Activated T-helper 1 cell treated with anti-CD3 and anti-CD28 coated beads, Interleukin-12 subunit alpha, Interleukin-12 subunit beta, Interleukin-2, Interleukin-4 antibody, amounts not matched to agents 30 ng/mL and 10 ng/mL and 1 ng/mL, durations not matched to agents 14 hours and 24 hours and 36 hours (primary cell): ENCODE data around the gene KCNK2. TPM values are rescaled to one million over a fixed set of nuclear protein-coding genes. Genes with fewer than 3 reads are reported as not detected.

ENCODE experiments used
- DNase-seq: peaks from one replicate; pipeline ENCODE4 v3.0.0; 2021; ENCODE audit warnings: low spot score
- H3K27ac Mint-ChIP-seq: one replicate; pipeline ENCODE4 v1.8.0; 2021; ENCODE audit warnings: mild to moderate bottlenecking, mixed read lengths
- H3K27me3 Mint-ChIP-seq: one replicate; pipeline ENCODE4 v1.8.0; 2022; ENCODE audit warnings: mild to moderate bottlenecking, moderate library complexity, mixed read lengths; ENCODE audit not compliant: insufficient read depth
- H3K36me3 Mint-ChIP-seq: one replicate; pipeline ENCODE4 v1.8.0; 2021; ENCODE audit warnings: low read depth, mixed read lengths
- H3K4me1 Mint-ChIP-seq: one replicate; pipeline ENCODE4 v1.8.0; 2021; ENCODE audit warnings: low read depth, mixed read lengths
- H3K4me3 Mint-ChIP-seq: one replicate; pipeline ENCODE4 v1.8.0; 2021; ENCODE audit warnings: mild to moderate bottlenecking, moderate library complexity, mixed read lengths
- H3K9me3 Mint-ChIP-seq: one replicate; pipeline ENCODE4 v1.8.0; 2021; ENCODE audit warnings: mixed read lengths
- intact Hi-C: fragments of 100-400 bp; cut with micrococcal nuclease; formaldehyde crosslinking; loops from one replicate; pipeline ENCODE4 v1.15.1; 2024
- total RNA-seq: library from RNA; stranded (reverse); gene quantifications from 2 replicates; pipeline ENCODE4 v1.2.3, GENCODE V29; 2022

Gene KCNK2, protein sequence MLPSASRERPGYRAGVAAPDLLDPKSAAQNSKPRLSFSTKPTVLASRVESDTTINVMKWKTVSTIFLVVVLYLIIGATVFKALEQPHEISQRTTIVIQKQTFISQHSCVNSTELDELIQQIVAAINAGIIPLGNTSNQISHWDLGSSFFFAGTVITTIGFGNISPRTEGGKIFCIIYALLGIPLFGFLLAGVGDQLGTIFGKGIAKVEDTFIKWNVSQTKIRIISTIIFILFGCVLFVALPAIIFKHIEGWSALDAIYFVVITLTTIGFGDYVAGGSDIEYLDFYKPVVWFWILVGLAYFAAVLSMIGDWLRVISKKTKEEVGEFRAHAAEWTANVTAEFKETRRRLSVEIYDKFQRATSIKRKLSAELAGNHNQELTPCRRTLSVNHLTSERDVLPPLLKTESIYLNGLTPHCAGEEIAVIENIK
- not detected in 2 replicates for total RNA-seq

DNA sequence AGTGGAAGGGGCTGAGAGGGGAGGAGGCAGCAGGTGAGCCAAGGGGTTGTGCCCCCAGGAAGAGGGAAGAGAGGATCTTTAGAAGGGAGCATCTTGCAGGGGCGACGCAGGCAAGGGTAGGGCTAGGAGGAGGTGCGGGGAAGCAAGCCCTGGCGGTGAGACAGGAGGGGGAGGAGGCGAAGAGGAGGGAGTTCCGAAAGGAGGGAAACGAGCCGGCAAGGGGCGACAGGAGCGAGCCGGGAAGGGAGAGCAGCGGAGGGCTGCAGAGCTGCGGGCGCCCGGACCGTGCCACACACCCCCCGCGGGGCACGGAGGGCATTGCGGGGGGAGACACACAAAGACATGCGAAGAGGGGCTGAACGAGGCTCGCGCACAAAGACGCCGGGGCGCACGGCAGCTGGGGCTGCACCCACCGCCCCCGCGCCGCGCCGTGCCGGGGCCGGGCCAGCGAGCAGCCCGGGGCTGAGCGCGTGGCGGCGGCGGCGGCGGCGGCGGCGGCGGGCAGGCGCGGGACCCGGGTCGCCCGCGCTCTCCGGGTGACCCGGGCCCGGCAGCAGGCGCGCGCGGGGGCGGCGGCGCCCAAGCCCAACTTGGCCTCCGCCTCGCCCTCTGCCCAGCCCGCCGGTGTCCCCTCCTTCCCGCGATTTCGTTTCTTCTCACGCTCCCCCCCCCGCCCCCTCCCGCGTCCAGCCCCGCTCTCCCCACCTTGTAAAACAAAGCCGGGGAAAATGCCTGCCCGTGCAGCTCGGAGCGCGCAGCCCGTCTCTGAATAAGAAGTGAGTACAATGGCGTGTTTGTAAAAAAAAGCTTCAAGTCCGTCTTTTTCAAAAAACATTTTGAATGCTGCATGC lies at the start of gene KCNK2:
TSS of gene KCNK2 (plus strand) at position 206 of the 851 bp plus-strand sequence. CDS start 649 bp downstream, outside the sequence.
- DNase-seq, result no peak
- Mint-ChIP-seq H3K9me3 (no peaks in the 10 kb centered on the region), H3K27ac (no peak within 1 kb of the TSS), H3K36me3 (no peaks in the 10 kb centered on the region), H3K4me3 (peak within 1 kb of the TSS; percentile 46), H3K27me3 (peaks cover 56% of the 10 kb centered on the region), H3K4me1 (no peaks in the 10 kb centered on the region)
- intact Hi-C loops, result no loop called here

DNA sequence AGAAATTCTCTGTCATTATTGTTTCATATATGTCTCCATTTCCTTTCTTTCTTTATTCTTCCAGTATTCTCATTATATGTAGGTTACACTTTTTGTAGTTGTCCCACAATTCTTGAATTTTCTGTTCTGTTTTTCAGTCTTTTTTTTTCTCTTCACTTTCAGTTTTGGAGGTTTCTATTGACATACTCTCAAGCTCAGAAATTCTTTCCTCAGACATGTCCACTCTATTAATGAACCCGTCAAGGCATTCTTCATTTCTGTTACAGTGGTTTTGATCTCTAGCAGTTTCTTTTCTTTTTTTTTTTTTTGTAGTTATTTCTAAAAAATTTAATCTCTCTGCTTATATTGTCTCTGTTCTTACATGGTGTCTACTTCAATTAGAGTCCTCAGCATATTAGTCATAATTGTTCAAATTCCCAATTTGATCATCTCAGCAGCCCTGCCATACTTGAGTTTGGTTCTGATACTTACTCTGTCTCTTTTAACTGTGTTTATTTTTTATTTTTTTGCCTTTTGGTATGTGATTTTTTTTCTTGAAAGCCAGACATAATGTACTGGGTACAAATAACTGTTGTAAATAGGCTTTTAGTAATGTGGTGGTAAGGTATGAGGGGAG lies 49.5 kb upstream of the KCNK2 start:
- Mint-ChIP-seq H3K9me3 (no peaks in the 10 kb centered on the region), H3K36me3 (no peaks in the 10 kb centered on the region), H3K27ac (no peak overlapping the region), H3K27me3 (no peaks in the 10 kb centered on the region), H3K4me1 (no peaks in the 10 kb centered on the region), H3K4me3 (no peak overlapping the region)
- no peak for DNase-seq
- intact Hi-C loops, result no loop called here

DNA sequence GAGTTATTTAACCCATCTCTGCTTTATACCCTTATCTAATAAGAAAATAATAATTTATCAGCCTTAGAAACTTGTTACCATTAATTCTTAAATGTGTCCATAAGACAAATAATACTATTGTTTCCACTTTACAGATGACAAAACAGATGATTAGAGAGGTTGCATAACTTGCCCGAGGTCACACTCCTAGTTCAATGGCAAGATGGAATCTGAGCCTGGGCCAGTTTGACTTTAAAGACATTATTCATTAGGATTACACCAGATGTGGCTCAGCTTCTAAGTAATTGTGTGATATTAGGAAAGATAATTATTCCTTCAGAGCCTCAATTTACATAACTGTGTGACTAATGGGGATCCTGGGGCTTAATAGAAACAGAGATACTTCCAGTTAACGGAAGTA lies 42.3 kb upstream of the KCNK2 start:
- no peaks in the 10 kb centered on the region for H3K27me3 Mint-ChIP-seq
- intact Hi-C loops, result no loop called here
- no peaks in the 10 kb centered on the region for H3K36me3 Mint-ChIP-seq
- H3K4me3 Mint-ChIP-seq, result no peak overlapping the region
- no peaks in the 10 kb centered on the region for H3K4me1 Mint-ChIP-seq
- no peaks in the 10 kb centered on the region for H3K9me3 Mint-ChIP-seq
- DNase-seq, result no peak
- H3K27ac Mint-ChIP-seq, result no peak overlapping the region

DNA sequence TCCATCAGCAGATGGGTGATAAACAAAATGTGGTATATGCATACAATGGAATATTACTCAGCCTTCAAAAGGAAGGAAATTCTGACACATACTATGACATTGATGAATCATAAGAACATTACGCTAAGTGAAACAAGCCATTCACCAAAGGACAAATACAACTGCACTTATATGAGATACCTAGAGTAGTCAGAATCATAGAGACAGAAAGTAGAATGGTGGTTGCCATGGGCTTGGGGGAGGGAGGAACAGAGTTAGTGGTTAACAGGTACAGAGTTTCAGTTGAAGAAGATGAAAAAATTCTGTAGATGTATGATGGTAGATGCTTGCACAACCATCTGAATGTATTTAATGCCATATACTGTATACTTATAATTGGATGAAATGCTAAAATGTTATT lies 39.1 kb upstream of the KCNK2 start:
- Mint-ChIP-seq H3K27ac (no peak overlapping the region), H3K9me3 (no peaks in the 10 kb centered on the region), H3K27me3 (no peaks in the 10 kb centered on the region), H3K4me3 (no peak overlapping the region), H3K4me1 (no peaks in the 10 kb centered on the region), H3K36me3 (no peaks in the 10 kb centered on the region)
- intact Hi-C loops, result no loop called here
- DNase-seq, result no peak

DNA sequence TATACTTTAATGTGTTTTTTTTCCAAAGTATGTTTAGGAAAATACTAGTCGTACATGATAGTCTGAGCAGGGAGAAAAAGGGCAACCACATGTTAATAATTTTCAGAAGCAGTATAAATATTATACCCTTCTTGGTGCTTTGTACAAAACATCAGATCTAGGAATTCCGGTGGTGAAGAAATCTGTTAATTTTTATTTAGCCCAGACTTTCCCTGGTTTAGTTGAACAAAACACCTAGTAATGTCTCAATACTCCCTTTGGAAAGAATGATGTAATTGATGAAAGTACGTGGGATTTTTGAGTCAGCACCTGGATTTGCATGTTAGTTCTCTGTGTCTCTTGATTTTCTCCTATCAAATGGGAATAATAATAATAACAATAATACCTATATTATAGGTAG lies 38.4 kb upstream of the KCNK2 start:
- Mint-ChIP-seq H3K4me1 (no peaks in the 10 kb centered on the region), H3K9me3 (no peaks in the 10 kb centered on the region), H3K27me3 (peaks cover 2% of the 10 kb centered on the region), H3K4me3 (no peak overlapping the region), H3K27ac (no peak overlapping the region), H3K36me3 (no peaks in the 10 kb centered on the region)
- intact Hi-C loops, result no loop called here
- DNase-seq, result no peak

DNA sequence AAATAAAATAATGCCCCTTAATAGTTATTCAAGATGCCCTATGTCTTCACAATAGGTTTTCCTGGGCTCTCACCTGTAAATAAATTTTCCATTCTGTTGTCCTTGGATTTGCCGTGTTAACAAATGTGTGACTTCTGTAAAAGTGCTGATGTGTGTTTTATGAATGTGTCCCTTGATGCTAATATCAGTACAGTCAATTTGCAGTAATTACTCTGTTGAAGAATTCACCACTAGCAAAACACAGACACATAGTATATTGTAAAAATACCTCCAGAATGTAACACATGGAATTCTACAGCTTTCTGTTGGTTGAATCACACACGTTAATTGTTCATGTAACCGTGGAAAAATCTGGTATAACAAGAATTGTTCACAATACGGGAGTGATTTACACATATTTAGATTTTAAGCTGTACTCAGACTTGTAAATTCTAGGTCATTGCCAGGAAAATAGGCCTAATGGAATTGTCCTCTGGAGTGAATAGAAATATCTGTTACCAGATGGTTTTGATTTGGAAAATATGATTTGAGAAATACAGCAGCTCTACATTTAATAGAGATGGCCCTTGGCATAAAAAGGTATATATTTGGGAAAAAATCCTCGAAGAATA lies 36.7 kb upstream of the KCNK2 start:
- H3K4me1 Mint-ChIP-seq, result no peaks in the 10 kb centered on the region
- H3K36me3 Mint-ChIP-seq, result no peaks in the 10 kb centered on the region
- H3K9me3 Mint-ChIP-seq, result no peaks in the 10 kb centered on the region
- no peak overlapping the region for H3K4me3 Mint-ChIP-seq
- intact Hi-C loops, result no loop called here
- H3K27me3 Mint-ChIP-seq, result peaks cover 2% of the 10 kb centered on the region
- no peak overlapping the region for H3K27ac Mint-ChIP-seq
- no peak for DNase-seq

DNA sequence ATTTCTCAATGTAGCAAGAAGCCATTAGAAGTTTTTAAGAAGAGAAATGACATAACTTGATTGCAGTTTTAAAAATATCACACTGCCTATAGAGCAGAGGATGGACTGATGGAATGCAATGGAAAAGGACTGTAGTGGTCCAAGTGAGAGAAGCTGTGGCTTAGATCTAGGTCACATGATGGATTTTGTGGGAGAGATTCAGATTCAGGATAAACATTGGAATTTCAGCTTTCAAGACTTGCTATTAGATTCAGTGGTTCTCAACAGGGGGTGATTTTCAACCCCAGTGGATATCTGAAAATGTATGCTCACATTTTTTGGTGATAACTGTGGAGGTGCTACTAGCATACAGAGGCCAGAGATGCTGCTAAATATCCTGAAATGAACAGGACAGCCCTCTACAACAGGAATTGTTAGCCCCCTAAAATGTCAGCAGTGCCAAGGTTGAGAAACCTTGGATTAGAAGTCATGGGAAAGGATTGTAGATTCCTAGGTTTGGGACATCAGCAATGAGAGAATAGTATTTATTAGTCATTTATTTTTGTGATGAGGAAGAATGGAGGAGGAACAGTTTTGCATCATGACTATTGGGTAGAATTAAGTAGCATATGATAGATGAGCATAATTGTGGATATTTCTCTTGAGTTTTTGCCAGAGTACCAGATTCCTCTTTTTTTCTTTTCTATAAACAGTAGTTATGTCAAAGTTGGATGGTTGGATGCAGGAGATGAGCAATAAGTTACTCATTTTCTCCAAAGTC lies 30.1 kb upstream of the KCNK2 start:
- Mint-ChIP-seq H3K27me3 (peaks cover 2% of the 10 kb centered on the region), H3K27ac (no peak overlapping the region), H3K9me3 (no peaks in the 10 kb centered on the region), H3K36me3 (no peaks in the 10 kb centered on the region), H3K4me3 (no peak overlapping the region), H3K4me1 (no peaks in the 10 kb centered on the region)
- DNase-seq, result no peak
- intact Hi-C loops, result no loop called here

DNA sequence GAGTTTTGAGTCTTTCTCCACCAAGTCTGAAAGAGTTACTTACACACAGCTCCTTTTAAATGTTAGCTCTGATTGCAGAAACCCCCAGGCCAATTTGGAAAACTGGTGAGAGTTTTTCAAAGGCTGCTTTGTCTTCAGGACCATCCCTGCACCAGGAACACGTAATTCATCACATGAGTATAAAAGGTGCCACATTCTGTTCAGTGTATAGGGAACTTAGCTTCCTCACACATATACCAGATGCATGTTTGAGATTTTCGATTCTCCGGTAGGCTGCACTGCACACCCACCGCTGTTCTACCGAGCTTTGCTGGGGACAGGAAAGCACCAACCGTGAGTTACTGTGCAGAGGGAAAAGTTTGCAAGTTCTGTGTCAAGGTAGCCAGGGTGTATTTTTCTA lies 28.3 kb upstream of the KCNK2 start:
- DNase-seq, result no peak
- Mint-ChIP-seq H3K36me3 (no peaks in the 10 kb centered on the region), H3K4me3 (no peak overlapping the region), H3K27me3 (no peaks in the 10 kb centered on the region), H3K27ac (no peak overlapping the region), H3K9me3 (no peaks in the 10 kb centered on the region), H3K4me1 (no peaks in the 10 kb centered on the region)
- intact Hi-C loops, result no loop called here

DNA sequence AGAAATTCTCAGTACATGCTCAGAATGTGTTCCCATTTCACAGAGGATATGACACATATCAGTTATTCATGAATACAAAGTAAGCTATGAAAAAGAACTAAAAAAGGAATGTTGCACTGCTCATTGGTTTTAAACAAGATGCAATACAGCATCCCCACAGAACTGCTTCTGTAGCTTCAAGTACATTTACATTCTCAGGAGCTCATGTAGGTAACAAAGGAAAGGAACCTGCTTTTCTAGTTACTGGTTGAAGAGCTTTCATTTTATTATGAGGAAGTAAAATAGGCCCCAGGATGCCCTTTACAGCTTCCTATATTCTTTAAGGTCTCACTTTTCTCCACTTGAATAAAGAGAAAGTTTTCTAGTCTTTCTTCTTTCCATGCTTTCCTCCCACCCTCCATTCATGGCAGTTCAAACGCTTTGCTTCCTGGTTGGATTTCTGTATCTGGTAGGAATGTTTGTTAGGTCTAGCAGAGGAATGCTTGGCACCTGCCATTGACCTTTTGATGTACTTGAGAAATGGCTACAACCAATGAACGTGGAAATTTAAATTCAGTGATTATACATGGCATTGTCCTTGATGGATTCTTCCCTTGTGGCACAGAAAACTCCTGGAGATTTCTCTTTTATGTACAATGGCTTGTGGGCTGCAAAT lies 27.1 kb upstream of the KCNK2 start:
- H3K27me3 Mint-ChIP-seq, result no peaks in the 10 kb centered on the region
- no peaks in the 10 kb centered on the region for H3K9me3 Mint-ChIP-seq
- H3K4me1 Mint-ChIP-seq, result no peaks in the 10 kb centered on the region
- no peak overlapping the region for H3K4me3 Mint-ChIP-seq
- DNase-seq, result no peak
- H3K36me3 Mint-ChIP-seq, result no peaks in the 10 kb centered on the region
- intact Hi-C loops, result no loop called here
- H3K27ac Mint-ChIP-seq, result no peak overlapping the region

DNA sequence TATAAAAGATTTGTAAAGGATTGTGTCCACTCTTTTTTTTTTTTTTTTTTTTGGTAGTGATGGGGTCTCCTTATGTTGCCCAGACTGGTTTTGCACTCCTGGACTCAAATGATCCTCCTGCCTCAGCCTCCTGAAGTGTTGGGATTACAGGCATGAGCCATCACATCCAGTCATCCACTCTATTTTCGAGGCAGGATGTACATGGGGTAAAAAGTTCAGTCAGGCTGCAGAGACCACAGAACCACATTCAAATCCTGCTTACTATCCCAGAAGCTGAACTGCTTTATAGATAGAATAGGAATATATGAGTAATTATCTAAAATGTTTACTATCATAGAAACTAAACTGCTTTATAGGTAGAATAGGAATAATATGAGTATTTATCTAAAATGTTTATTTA lies 26.0 kb upstream of the KCNK2 start:
- intact Hi-C loops, result no loop called here
- DNase-seq, result no peak
- Mint-ChIP-seq H3K9me3 (no peaks in the 10 kb centered on the region), H3K4me1 (no peaks in the 10 kb centered on the region), H3K27ac (no peak overlapping the region), H3K36me3 (no peaks in the 10 kb centered on the region), H3K4me3 (no peak overlapping the region), H3K27me3 (no peaks in the 10 kb centered on the region)

DNA sequence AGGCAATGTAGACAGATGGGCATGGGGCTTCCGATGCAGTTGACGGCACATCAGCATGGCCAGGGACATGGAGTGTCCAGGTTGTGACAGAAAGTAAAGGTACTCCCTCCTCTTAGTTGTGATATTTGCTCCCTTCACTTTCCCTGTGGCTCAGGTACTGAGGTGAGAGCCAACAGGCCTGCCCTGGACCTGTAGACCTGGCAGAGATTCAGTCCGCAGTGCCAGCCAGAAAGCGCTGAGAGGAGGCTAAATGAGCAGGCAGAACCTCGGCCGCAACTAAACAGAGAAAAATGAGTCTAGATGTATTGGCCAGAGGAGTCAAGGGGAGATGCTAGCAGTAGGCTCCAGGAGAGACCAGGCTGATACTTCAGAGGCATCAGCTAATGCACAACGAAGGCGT lies 22.6 kb upstream of the KCNK2 start:
- no peaks in the 10 kb centered on the region for H3K36me3 Mint-ChIP-seq
- H3K9me3 Mint-ChIP-seq, result no peaks in the 10 kb centered on the region
- H3K27me3 Mint-ChIP-seq, result peaks cover 1% of the 10 kb centered on the region
- no peaks in the 10 kb centered on the region for H3K4me1 Mint-ChIP-seq
- no peak for DNase-seq
- no peak overlapping the region for H3K4me3 Mint-ChIP-seq
- no peak overlapping the region for H3K27ac Mint-ChIP-seq
- intact Hi-C loops, result no loop called here

DNA sequence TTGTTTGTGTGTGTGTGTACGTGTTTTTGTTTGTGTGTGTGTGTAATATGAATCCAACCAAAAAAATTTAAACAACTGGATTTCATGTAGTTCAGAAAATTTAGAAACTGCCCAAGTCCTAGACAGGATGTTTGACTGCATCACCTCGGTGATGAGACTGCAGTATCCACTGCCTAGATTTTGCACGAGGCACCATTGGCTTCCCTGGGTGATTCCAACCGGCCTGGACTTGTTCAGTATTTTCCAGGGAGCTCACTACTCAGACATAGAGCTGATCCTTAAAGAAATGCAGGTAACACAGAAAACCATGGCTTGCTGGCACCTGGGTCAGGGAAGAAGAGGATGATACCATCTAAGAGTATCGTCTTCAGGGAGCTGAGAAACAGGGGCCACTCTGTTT lies 18.2 kb upstream of the KCNK2 start:
- intact Hi-C loops, result no loop called here
- H3K27ac Mint-ChIP-seq, result no peak overlapping the region
- no peaks in the 10 kb centered on the region for H3K36me3 Mint-ChIP-seq
- DNase-seq, result no peak
- H3K9me3 Mint-ChIP-seq, result no peaks in the 10 kb centered on the region
- H3K4me3 Mint-ChIP-seq, result no peak overlapping the region
- H3K27me3 Mint-ChIP-seq, result peaks cover 1% of the 10 kb centered on the region
- no peaks in the 10 kb centered on the region for H3K4me1 Mint-ChIP-seq
